ENCODE results near the gene P2RX7. TPM values are rescaled to one million over a fixed set of nuclear protein-coding genes. Genes with fewer than 3 reads are reported as not detected.

P2RX7 gene
- total and polyA plus RNA-seq, 9 of the 15 experiments (the other 6 are each of a cell fraction or from before 2014, with no cell fraction given): 0.04 to 0.65 (median 0.30) TPM

- TF ChIP-seq ATF3 (IDR thresholded peaks at IDR 0.05): peak; percentile 51; the same call in 1 of the 2 replicates
- no peak for TF ChIP-seq ATF3 (CRISPR knock-in tag; conservative IDR thresholded peaks at IDR 0.05)
- TF ChIP-seq SMARCE1 (IDR thresholded peaks at IDR 0.05): no peak
- no peak for TF ChIP-seq ZFP36 (IDR thresholded peaks at IDR 0.05; ENCODE audit: low read depth, low read length, partially characterized antibody)
- peak; percentile 25; the same call in 1 of the 2 replicates for TF ChIP-seq GABPA (tag; conservative IDR thresholded peaks at IDR 0.05; ENCODE audit: low read depth)
- no peak for TF ChIP-seq ZNF3 (CRISPR knock-in tag; IDR thresholded peaks at IDR 0.05)
- TF ChIP-seq PCBP2 (IDR thresholded peaks at IDR 0.05; ENCODE audit: low read depth, low read length, poor library complexity, severe bottlenecking): no peak
- TF ChIP-seq ZNF707 (CRISPR knock-in tag; conservative IDR thresholded peaks at IDR 0.05): 0 out of 2 replicates have a peak, but pooled peaks have one; percentile 39
- TF ChIP-seq NONO (IDR thresholded peaks at IDR 0.05; ENCODE audit: low read depth in 2 of 2, low read length in 1 of 2): no peak
- TF ChIP-seq ZC3H8 (IDR thresholded peaks at IDR 0.05): no peak
- TF ChIP-seq RAD21 (CRISPR knock-in tag; conservative IDR thresholded peaks at IDR 0.05 in 1 of 2, IDR thresholded peaks at IDR 0.05 in 1 of 2): no peak
- TF ChIP-seq HDAC2 (IDR thresholded peaks at IDR 0.05): no peak
- 0 out of 2 replicates have a peak, but pooled peaks have one; percentile 39 for TF ChIP-seq ZNF175 (CRISPR knock-in tag; IDR thresholded peaks at IDR 0.05; ENCODE audit: low read depth)
- peak; percentile 34; the same call in 1 of the 2 replicates for TF ChIP-seq DPF2 (IDR thresholded peaks at IDR 0.05)
- TF ChIP-seq L3MBTL2 (IDR thresholded peaks at IDR 0.05): peak; percentile 42; the same call in 1 of the 2 replicates
- peak; percentile 61; the same call in 1 of the 2 replicates for TF ChIP-seq CREM (IDR thresholded peaks at IDR 0.05; ENCODE audit: low read depth)
- peak; percentile 30; the same call in 1 of the 2 replicates for TF ChIP-seq SPI1 (IDR thresholded peaks at IDR 0.05; ENCODE audit: borderline replicate concordance, low read depth, low read length)
- no peak for TF ChIP-seq CCAR2 (IDR thresholded peaks at IDR 0.05; ENCODE audit: low read depth, low read length)
- 0 out of 2 replicates have a peak, but pooled peaks have one; percentile 16 for TF ChIP-seq GABPB1 (CRISPR knock-in tag; IDR thresholded peaks at IDR 0.05)
- TF ChIP-seq MCM3 (IDR thresholded peaks at IDR 0.05): no peak
- no peak for TF ChIP-seq KAT2B (IDR thresholded peaks at IDR 0.05; ENCODE audit: low read depth, low read length)
- TF ChIP-seq ATF7 (IDR thresholded peaks at IDR 0.05): peak; percentile 26; the same call in 1 of the 2 replicates
- TF ChIP-seq MED1 (CRISPR knock-in tag; IDR thresholded peaks at IDR 0.05; ENCODE audit: borderline replicate concordance): no peak
Measured at GRCh38 chr12:121196902-121197301, 64.2 kb downstream of the P2RX7 start (continued).
